K562 (cell line): ENCODE results near the gene GAS2L2. TPM values are rescaled to one million over a fixed set of nuclear protein-coding genes. Genes with fewer than 3 reads are reported as not detected.

ENCODE experiments used
- ATAC-seq: fragments of 200-7000 bp; cut with Tn5 transposase; 3 replicates; pipeline ENCODE4 v1.9.1; 2020; ENCODE audit warnings: moderate library complexity
- BruUV-seq: library from RNA; stranded (reverse); fragments of 400-500 nt; replicated peaks from 2 replicates; lab custom pipeline; 2021; lab: Mats Ljungman, UMichigan
- CTCF ChIA-PET: fragments of 300-600 bp; formaldehyde crosslinking; extraction: SDS; loops from one replicate; lab custom pipeline; 2021; ENCODE audit warnings: low intra/inter-chr PET ratio; lab: Yijun Ruan, JAX
- POLR2A ChIA-PET: fragments of 300-600, 350-650 bp; sonication (Branson Sonifier 250); formaldehyde crosslinking; extraction: SDS; loops from one replicate; lab custom pipeline; 2021; ENCODE audit warnings: antibody characterized with exemption, inconsistent platforms; lab: Yijun Ruan, JAX
- DNase-seq, 4 experiments: peaks; one replicate each; pipeline versions ENCODE4 v3.0.0 to v3.0.0-alpha.2; 2011 to 2018; ENCODE audit warnings: low spot score in 3 of 4, mixed read lengths in 3 of 4; ENCODE audit errors: extremely low read depth in 1 of 4
- FAIRE-seq: peaks from 2 replicates; lab custom pipeline; 2011; peaks lifted over from hg19 to GRCh38; lab: Jason Lieb, UNC
- H2AFZ ChIP-seq: 2 replicates; pipeline ENCODE4 v1.6.0; 2011; ENCODE audit warnings: low read depth, low read length, control low read depth, inconsistent platforms
- H3K27ac ChIP-seq: fragments of 200-600 bp; 3 replicates; pipeline ENCODE4 v1.8.0; 2011; ENCODE audit warnings: low read depth, mild to moderate bottlenecking, control low read depth, inconsistent platforms, low read length, moderate library complexity, mixed read lengths; ENCODE audit errors: extremely low read depth
- H3K27me3 ChIP-seq, 2 experiments: fragments of 300-600 bp in 1 of 2; 2 replicates in 1 of 2; 3 replicates in 1 of 2; pipeline versions ENCODE4 v1.6.0 to v1.8.0; 2011; ENCODE audit warnings: inconsistent platforms in 2 of 2, low read length in 2 of 2, mild to moderate bottlenecking in 1 of 2, mixed read lengths in 1 of 2, moderate library complexity in 1 of 2; ENCODE audit not compliant: control insufficient read depth in 2 of 2, insufficient read depth in 2 of 2
- H3K36me3 ChIP-seq: fragments of 300-600 bp; 3 replicates; pipeline ENCODE4 v1.8.0; 2011; ENCODE audit warnings: mild to moderate bottlenecking, low read length, inconsistent platforms; ENCODE audit not compliant: control insufficient read depth, insufficient read depth
- H3K4me1 ChIP-seq, 2 experiments: fragments of 200-600 bp in 1 of 2; replicated peaks in 1 of 2; 2 replicates in 1 of 2; 3 replicates in 1 of 2; pipeline versions ENCODE4 v1.5.1 to v1.8.0; 2011; ENCODE audit warnings: inconsistent platforms in 2 of 2, low read length in 2 of 2, mild to moderate bottlenecking in 1 of 2, mixed read lengths in 1 of 2, moderate library complexity in 1 of 2; ENCODE audit not compliant: control insufficient read depth in 2 of 2, insufficient read depth in 2 of 2
- H3K4me2 ChIP-seq: 2 replicates; pipeline ENCODE4 v1.6.1; 2011; ENCODE audit warnings: low read length, control low read depth, inconsistent platforms, mixed read lengths; ENCODE audit not compliant: insufficient read depth
- H3K4me3 ChIP-seq: fragments of 200-600 bp; sonication (generic), shearing (Covaris generic); 2 replicates; pipeline ENCODE4 v1.5.1; 2016; ENCODE audit warnings: control low read depth, inconsistent platforms
- H3K79me2 ChIP-seq: fragments of 200-600 bp; 3 replicates; pipeline ENCODE4 v1.8.0; 2011; ENCODE audit warnings: low read length, inconsistent platforms; ENCODE audit not compliant: control insufficient read depth, insufficient read depth
- H3K9ac ChIP-seq, 2 experiments: 2 replicates each; pipeline versions ENCODE4 v1.6.0 to v1.6.1; 2011; ENCODE audit warnings: low read depth in 2 of 2, low read length in 2 of 2, control low read depth in 1 of 2, inconsistent platforms in 1 of 2, mild to moderate bottlenecking in 1 of 2, mixed read lengths in 1 of 2; ENCODE audit not compliant: insufficient read depth in 1 of 2
- H3K9me1 ChIP-seq: one replicate; pipeline ENCODE4 v1.6.0; 2011; ENCODE audit warnings: inconsistent platforms, mild to moderate bottlenecking, low read length, moderate library complexity; ENCODE audit not compliant: control insufficient read depth, insufficient read depth
- H3K9me3 ChIP-seq: replicated peaks from 2 replicates; pipeline ENCODE4 v1.5.1; 2011; ENCODE audit warnings: low read depth, low read length, inconsistent platforms; ENCODE audit not compliant: control insufficient read depth, insufficient read depth
- H4K20me1 ChIP-seq: replicated peaks from 2 replicates; pipeline ENCODE4 v1.6.1; 2011; ENCODE audit warnings: low read length, inconsistent platforms, mixed read lengths; ENCODE audit not compliant: control insufficient read depth, insufficient read depth
- DNMT1 ChIP-seq: fragments of 450-650 bp; IDR thresholded peaks from 2 replicates; pipeline ENCODE4 v1.6.1; 2016; ENCODE audit warnings: antibody characterized with exemption, mild to moderate bottlenecking
- FIP1L1 ChIP-seq: fragments of 200-400 bp; formaldehyde crosslinking; IDR thresholded peaks from 2 replicates; pipeline ENCODE4 v1.6.1; 2018; ENCODE audit warnings: mild to moderate bottlenecking, low read depth, low read length; ENCODE audit not compliant: poor library complexity, severe bottlenecking
- GTF2A2 ChIP-seq: IDR thresholded peaks from 2 replicates; pipeline ENCODE4 v1.6.1; 2016; ENCODE audit warnings: mild to moderate bottlenecking, missing genetic modification characterization, missing compliant biosample characterization
- ID3 ChIP-seq, 2 experiments: fragments of 250-450 bp in 1 of 2; fragments of 450-650 bp in 1 of 2; sonication (Bioruptor Pico) in 1 of 2; IDR thresholded peaks; 2 replicates each; pipeline versions ENCODE4 v1.6.1 to v1.8.0; 2016 to 2021; ENCODE audit warnings: mild to moderate bottlenecking in 2 of 2, moderate library complexity in 2 of 2, missing compliant biosample characterization in 1 of 2, missing genetic modification characterization in 1 of 2
- ILK ChIP-seq: fragments of 450-650 bp; IDR thresholded peaks from 2 replicates; pipeline ENCODE4 v1.6.1; 2016; ENCODE audit warnings: missing genetic modification characterization, low read depth, mild to moderate bottlenecking, missing compliant biosample characterization, moderate library complexity, borderline replicate concordance
- PPARD ChIP-seq: fragments of 250-450 bp; sonication (Bioruptor Pico); IDR thresholded peaks from 2 replicates; pipeline ENCODE4 v1.8.0; 2022; ENCODE audit warnings: inconsistent platforms, mild to moderate bottlenecking, moderate library complexity
- YY1 ChIP-seq, 3 experiments: IDR thresholded peaks; 2 replicates each; pipeline ENCODE4 v1.6.1; 2011; ENCODE audit warnings: low read length in 2 of 3, mild to moderate bottlenecking in 2 of 3, moderate library complexity in 2 of 3, borderline replicate concordance in 1 of 3, control low read depth in 1 of 3, low read depth in 1 of 3; ENCODE audit not compliant: insufficient read depth in 3 of 3, insufficient replicate concordance in 2 of 3, control insufficient read depth in 1 of 3, insufficient read length in 1 of 3; ENCODE audit errors: extremely low read depth in 1 of 3
- ZNF584 ChIP-seq: fragments of 200-800 bp; sonication (Bioruptor generic); IDR thresholded peaks from 2 replicates; pipeline ENCODE4 v1.6.1; 2016; ENCODE audit warnings: low read depth, mild to moderate bottlenecking, missing genetic modification characterization, missing compliant biosample characterization
- WGBS: fragments of 100-300 bp; shearing (Covaris generic); methylation state at CpG from one replicate; pipeline ENCODE4 v1.1.6; 2016; ENCODE audit warnings: low coverage, mixed read lengths; ENCODE audit not compliant: insufficient coverage; ENCODE audit errors: missing lambda C conversion rate; 5-methylcytosine and 5-hydroxymethylcytosine counted together
- in situ Hi-C: fragments of 300-500 bp; cut with MboI; formaldehyde crosslinking; loops from 4 replicates; pipeline ENCODE4 v1.15.0; 2018; ENCODE audit warnings: inconsistent platforms, mixed read lengths
- intact Hi-C: fragments of 100-400 bp; cut with micrococcal nuclease; formaldehyde crosslinking; loops from 2 replicates; pipeline ENCODE4 v1.14.2; 2022
- polyA plus RNA-seq, 8 experiments: library from polyadenylated mRNA; depleted of rRNA in 4 of 8; stranded (reverse) in 5 of 8; unstranded in 3 of 8; fragments of >200 nt; fragmentation: Nextera tagmentation in 2 of 8; fragmentation: Illumina TruSeq in 1 of 8; extraction: Ambion mirVana in 2 of 8; extraction: Trizol in 1 of 8; gene quantifications; 2 replicates each; pipeline versions ENCODE4 v1.2.1 to v1.2.3, GENCODE V29; 2011 to 2014; ENCODE audit warnings: inconsistent platforms in 1 of 8, missing spikeins in 1 of 8
- total RNA-seq, 7 experiments: library from RNA; depleted of rRNA in 6 of 7; stranded (reverse); fragments of >200 nt in 6 of 7; fragmentation: Illumina TruSeq in 2 of 7; extraction: Trizol in 2 of 7; gene quantifications; 2 replicates each; pipeline versions ENCODE4 v1.2.1 to v1.2.3, GENCODE V29; 2011 to 2021; ENCODE audit warnings: low replicate concordance in 1 of 7
- TF ChIP-seq, protein P1 (sequence below): sonication (generic); formaldehyde crosslinking; IDR thresholded peaks from 2 replicates; pipeline ENCODE4 v1.8.0; 2022; ENCODE audit warnings: mild to moderate bottlenecking, low read depth, missing genetic modification reagents
- TF ChIP-seq, protein P2 (sequence below): fragments of 200-800 bp; sonication (Bioruptor generic); IDR thresholded peaks from 2 replicates; pipeline ENCODE4 v1.6.1; 2017; ENCODE audit warnings: missing genetic modification characterization, missing compliant biosample characterization
- TF ChIP-seq, protein P3 (sequence below): sonication (generic); formaldehyde crosslinking; IDR thresholded peaks from 2 replicates; pipeline ENCODE4 v1.8.0; 2023; ENCODE audit warnings: mild to moderate bottlenecking, missing genetic modification reagents

The GAS2L2 gene
- total and polyA plus RNA-seq, 9 of the 15 experiments (the other 6 are each of a cell fraction or from before 2014, with no cell fraction given), result not detected

DNA sequence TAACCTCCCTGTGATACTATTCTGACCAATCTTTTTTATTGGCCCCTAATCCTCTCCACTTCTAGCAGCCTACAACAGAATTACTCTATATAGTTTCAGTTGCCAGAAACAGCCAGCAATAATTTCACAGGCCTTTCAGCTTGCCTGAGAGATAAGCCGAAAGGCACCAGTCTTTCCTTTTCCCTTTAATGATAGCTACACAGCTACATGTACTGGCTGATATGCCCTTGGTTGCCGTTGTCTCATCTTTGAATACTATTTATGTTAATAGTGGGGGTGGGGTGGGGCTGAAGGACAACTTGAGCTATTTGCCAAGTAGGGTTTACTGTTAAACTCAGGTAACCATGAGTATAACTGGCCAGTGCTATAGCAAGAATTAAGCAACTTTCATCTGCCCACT is 57.4 kb downstream of the GAS2L2 start (continued):
- no peak for TF ChIP-seq PPARD (CRISPR knock-in tag)
- no peak for TF ChIP-seq YY1 (IDR thresholded peaks at IDR 0.05; ENCODE audit: borderline replicate concordance in 1 of 3, control insufficient read depth in 1 of 3, extremely low read depth in 1 of 3, insufficient read depth in 3 of 3, insufficient read length in 1 of 3, insufficient replicate concordance in 2 of 3, low read depth in 1 of 3, low read length in 2 of 3)
- TF ChIP-seq ZNF584 (CRISPR knock-in tag), result no peak
- no peak for TF ChIP-seq ILK (tag)

DNA sequence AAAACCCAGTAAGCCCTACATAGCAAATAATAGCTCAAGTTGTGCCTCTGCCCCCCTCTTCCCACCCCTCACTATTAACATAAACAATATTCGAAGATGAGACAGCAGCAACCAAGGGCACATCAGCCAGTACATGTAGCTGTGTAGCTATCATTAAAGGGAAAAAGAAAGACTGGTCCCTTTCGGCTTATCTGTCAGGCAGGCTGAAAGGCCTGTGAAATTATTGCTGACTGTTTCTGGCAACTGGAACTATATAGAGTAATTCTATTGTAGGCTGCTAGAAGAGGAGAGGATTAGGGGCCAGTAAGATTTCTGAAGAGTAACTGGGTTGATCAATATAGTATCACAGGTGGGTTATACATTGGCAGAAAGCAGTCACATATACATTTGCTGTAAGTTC is 58.1 kb downstream of the GAS2L2 start:
- Histone ChIP-seq H3K36me3 (peaks cover 93% of the 10 kb centered on the region), H3K9me1 (no peaks in the 10 kb centered on the region), H2AFZ (no peak overlapping the region), H3K27ac (no peak overlapping the region), H3K4me2 (no peak overlapping the region), H3K9me3 (no peaks in the 10 kb centered on the region), H4K20me1 (no peaks in the 10 kb centered on the region), H3K79me2 (no peaks in the 10 kb centered on the region), H3K9ac (no peak overlapping the region), H3K4me3 (no peak overlapping the region), H3K27me3 (no peaks in the 10 kb centered on the region), H3K4me1 (no peaks in the 10 kb centered on the region)
- no peak for DNase-seq
- intact Hi-C loops, result no loop called here
- TF ChIP-seq, protein P1, sequence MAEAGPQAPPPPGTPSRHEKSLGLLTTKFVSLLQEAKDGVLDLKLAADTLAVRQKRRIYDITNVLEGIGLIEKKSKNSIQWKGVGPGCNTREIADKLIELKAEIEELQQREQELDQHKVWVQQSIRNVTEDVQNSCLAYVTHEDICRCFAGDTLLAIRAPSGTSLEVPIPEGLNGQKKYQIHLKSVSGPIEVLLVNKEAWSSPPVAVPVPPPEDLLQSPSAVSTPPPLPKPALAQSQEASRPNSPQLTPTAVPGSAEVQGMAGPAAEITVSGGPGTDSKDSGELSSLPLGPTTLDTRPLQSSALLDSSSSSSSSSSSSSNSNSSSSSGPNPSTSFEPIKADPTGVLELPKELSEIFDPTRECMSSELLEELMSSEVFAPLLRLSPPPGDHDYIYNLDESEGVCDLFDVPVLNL (CRISPR knock-in tag), result no peak
- TF ChIP-seq FIP1L1 (no peak), ID3 (CRISPR knock-in tag; IDR thresholded peaks at IDR 0.05) (no peak), ID3 (tag; IDR thresholded peaks at IDR 0.05) (no peak), DNMT1 (no peak), GTF2A2 (tag) (no peak)
- TF ChIP-seq, protein P2, sequence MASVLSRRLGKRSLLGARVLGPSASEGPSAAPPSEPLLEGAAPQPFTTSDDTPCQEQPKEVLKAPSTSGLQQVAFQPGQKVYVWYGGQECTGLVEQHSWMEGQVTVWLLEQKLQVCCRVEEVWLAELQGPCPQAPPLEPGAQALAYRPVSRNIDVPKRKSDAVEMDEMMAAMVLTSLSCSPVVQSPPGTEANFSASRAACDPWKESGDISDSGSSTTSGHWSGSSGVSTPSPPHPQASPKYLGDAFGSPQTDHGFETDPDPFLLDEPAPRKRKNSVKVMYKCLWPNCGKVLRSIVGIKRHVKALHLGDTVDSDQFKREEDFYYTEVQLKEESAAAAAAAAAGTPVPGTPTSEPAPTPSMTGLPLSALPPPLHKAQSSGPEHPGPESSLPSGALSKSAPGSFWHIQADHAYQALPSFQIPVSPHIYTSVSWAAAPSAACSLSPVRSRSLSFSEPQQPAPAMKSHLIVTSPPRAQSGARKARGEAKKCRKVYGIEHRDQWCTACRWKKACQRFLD (CRISPR knock-in tag), result no peak
- TF ChIP-seq, protein P3, sequence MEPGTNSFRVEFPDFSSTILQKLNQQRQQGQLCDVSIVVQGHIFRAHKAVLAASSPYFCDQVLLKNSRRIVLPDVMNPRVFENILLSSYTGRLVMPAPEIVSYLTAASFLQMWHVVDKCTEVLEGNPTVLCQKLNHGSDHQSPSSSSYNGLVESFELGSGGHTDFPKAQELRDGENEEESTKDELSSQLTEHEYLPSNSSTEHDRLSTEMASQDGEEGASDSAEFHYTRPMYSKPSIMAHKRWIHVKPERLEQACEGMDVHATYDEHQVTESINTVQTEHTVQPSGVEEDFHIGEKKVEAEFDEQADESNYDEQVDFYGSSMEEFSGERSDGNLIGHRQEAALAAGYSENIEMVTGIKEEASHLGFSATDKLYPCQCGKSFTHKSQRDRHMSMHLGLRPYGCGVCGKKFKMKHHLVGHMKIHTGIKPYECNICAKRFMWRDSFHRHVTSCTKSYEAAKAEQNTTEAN, result no peak
- POLR2A ChIA-PET, result interaction anchor here (1.2 kb wide), 1 partner anchor 10 kb away, joined by 3 read pairs; no protein-coding TSS in a partner anchor
- no peak for FAIRE-seq
- ATAC-seq, result no peak
- 95% methylated on average over 2 of the region's 2 CpGs for WGBS
- CTCF ChIA-PET, result no interaction called here
- in situ Hi-C loops, result no loop called here
- BruUV-seq, result no TSS peak
